GM12874 (cell line): ENCODE measurements around the gene SIM2.

ENCODE experiments used
- CTCF ChIP-seq: IDR thresholded peaks from 2 replicates; pipeline ENCODE4 v1.5.1; 2011; ENCODE audit warnings: low read depth, mild to moderate bottlenecking, control low read depth, low read length, moderate library complexity; ENCODE audit not compliant: insufficient read depth

Gene SIM2

GRCh38 chr21:36783612-36784374 lies 84.9 kb downstream of the SIM2 start:
- no peak for TF ChIP-seq CTCF

- no peak for TF ChIP-seq CTCF
These were observed 86.0 kb downstream of the SIM2 start for GRCh38 chr21:36784947-36785346.

DNA sequence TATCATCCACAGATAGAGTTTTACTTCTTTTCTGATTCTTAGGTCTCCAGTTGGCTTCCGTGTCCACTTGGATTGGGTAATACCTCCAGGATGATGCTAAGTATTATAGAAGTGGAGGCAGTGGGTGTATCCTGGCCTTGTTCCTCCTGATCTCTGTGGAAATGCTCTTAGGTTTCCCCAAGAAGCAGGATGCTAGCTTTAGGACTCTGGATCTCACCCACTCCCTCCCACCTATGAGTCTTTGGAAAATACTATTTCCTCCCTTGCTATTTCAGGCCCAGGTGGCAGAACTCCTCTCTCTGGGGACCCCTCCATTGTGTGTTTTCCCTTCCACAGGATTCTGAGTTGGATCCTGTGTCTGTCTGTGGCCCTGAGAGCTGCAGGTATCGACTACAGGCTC lies 86.7 kb downstream of the SIM2 start:
- no peak for TF ChIP-seq CTCF

- no peak for TF ChIP-seq CTCF
These were observed 87.3 kb downstream of the SIM2 start for GRCh38 chr21:36786186-36786585.

- TF ChIP-seq CTCF, result no peak
These were observed 89.3 kb downstream of the SIM2 start for GRCh38 chr21:36788120-36788638.

DNA sequence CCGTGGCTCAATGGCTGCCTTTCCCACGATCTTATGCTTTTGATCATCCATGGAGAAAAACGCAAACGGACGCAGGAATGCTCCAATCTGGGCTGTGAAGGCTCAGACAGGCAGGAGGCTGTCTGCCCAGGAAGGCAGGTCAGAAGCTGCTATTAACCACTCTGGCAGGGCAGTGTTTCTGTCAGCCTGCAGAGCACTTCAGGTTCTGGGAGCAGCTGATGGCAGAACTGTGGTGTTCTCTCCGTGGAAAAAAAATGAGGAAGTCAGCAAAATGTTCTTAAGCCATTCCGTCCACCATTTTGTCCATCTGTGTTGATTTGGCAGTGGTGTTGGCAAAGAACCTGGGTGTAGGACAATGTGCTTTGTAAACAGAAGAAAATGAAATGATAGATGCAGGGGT lies 91.7 kb downstream of the SIM2 start:
- TF ChIP-seq CTCF, result no peak

DNA sequence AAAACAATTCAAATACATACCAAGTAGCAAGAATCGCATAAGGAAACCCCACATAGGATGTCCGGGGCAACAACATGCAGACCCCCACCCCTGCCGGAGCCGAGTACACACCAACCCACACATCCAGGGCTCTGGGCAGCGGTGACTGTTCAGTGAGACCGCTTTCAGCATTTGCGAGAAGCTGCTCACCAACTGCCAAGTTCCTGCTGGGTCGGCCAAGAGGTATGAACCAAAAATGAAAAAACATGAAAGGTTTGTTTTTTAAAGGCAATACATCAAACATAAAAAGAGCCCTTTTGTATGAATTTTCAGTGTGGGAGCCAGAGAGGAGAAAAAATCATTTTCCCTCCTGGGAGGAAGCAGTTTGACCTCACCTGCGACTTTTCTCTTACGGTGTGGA lies 92.3 kb downstream of the SIM2 start:
- no peak for TF ChIP-seq CTCF
